Skin epidermis (tissue), 12 donors: ENCODE measurements around the gene AQP6.

Source experiments
- H3K27ac ChIP-seq, 21 experiments: fragments of 200-600 bp; sonication (generic) in 11 of 21; one replicate each; pipeline ENCODE4 v1.5.0; 2020; ENCODE audit warnings: mild to moderate bottlenecking in 3 of 21, inconsistent platforms in 2 of 21, moderate library complexity in 2 of 21
- H3K4me3 ChIP-seq, 7 experiments: fragments of 200-600 bp; sonication (generic) in 2 of 7; one replicate each; pipeline ENCODE4 v1.5.0; 2020; ENCODE audit warnings: inconsistent platforms in 2 of 7, mild to moderate bottlenecking in 2 of 7, moderate library complexity in 1 of 7

AQP6 gene, protein sequence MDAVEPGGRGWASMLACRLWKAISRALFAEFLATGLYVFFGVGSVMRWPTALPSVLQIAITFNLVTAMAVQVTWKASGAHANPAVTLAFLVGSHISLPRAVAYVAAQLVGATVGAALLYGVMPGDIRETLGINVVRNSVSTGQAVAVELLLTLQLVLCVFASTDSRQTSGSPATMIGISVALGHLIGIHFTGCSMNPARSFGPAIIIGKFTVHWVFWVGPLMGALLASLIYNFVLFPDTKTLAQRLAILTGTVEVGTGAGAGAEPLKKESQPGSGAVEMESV

DNA sequence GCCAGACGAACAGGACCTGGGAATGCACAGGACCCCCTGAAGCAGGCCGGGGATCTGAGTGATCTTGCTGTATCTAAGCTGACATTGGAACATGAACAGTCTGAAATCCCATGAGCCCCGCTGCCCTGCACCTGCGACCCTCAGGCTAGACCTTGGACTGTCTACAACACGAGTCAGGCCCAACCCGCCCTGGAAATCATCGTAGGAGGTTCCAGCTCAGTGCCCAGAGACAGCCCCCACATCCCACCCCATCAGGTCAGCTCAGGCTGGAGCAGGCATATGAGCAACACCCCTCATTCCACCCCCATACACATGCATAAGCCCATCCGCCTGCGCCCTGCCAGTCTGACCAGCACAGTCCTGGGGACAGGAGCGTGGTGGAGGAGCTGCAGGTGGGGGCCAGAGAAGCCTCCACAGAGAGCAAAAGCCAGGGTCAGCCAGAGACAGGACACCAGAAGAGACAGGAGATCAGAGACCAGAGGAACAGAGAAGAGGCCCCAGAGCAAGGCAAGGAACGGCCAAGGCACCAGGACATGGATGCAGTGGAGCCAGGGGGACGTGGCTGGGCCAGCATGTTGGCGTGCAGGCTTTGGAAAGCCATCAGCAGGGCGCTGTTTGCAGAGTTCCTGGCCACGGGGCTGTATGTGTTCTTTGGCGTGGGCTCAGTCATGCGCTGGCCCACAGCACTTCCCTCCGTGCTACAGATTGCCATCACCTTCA lies at the start of gene AQP6:
AQP6 (plus strand) TSS at position 307 of the 720 bp plus-strand sequence; CDS start at position 534, 227 bp downstream.
- Histone ChIP-seq H3K4me3 (no peak within 1 kb of the TSS), H3K27ac (no peak within 1 kb of the TSS)

DNA sequence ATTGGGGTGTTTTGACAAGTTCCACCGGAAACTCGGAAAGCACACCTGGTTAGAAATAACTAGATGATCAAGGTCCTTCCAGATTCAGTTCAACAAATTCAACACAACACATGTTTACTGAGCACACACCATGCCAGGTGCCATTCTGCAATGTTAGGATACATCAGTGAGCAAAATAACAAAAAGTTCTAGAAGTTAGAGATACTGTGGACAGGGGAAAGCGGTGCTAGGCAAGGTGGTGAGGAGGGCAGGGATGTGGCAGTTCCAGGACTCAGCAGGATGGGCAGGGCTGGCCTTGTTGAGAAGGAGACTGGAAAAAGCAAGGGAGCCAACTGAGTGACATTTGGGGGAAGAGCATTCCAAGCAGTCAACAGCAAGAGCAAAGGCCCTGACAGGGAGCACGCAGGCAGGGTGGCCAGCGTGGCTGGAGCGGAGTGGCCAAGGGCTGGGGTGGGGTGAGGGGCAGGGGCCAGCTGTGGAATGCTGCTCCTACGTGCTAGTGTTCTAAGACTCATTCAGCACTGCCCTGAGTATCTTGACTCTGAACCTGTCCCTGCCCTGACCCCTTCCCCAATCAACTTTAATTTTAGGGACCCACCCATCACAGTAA lies 49.6 kb upstream of the AQP6 start:
- Histone ChIP-seq H3K4me3 (no peak overlapping the region), H3K27ac (no peak overlapping the region)

DNA sequence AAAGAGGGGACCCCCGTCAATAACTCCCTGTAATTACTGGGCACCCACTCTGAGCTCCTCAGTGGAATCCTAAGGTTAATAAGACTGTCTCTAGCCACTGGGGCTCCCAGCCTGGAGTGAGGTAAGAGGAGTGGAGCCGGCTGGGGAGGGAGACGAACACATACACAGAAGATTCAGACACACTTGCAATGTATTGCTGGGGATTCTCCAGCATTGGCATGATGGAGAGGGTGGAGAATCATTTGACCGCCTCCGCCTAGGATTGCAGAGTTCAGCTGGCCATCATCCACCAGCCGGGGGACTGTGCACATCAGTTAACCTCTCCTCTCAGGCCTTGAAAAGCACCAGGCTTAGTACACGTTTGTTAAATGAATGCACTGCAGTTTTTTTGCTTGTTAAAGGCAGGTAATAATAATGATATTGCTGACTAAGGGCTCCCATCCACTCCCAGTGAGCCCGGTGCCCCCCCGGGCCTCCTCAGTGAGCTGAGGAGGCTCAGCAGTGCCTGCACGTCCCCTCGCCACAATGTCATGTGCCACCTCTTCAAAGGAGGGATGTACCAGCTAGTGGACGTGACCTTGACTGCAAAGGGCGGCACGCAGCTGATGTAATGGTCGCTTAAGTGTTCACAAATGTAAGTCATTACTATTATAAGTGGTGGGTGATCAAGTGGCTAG lies 48.7 kb upstream of the AQP6 start:
- no peak overlapping the region for H3K27ac ChIP-seq
- no peak overlapping the region for H3K4me3 ChIP-seq

DNA sequence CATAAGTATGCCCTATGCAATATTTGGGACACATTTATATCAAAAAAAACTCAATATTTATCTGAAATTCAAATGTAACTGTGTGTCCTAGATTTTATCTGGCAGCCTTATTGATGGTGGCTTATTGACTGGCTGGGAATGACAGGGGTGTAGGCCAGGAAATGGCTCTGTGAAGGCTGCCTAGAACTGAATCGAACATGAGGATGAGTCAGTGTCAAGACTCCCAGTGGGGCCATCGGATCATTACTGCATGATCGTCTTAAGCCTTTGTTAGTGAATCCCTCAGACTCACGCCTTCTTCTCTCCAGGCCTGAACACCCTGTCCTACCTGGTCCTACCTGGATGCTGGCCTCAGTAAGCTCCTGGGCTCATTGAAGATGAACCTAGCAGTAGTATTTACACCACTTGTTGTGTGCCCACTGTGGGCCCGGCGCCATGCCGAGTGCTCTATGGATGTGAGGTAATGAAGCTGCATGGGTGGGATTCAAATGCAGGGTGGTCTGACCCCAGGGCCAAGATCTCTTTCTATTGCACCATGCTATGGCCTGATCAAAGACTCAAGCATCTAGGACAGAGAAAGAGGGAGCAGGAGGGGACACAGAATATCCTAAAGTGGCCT lies 48.0 kb upstream of the AQP6 start:
- no peak overlapping the region for H3K4me3 ChIP-seq
- no peak overlapping the region for H3K27ac ChIP-seq

DNA sequence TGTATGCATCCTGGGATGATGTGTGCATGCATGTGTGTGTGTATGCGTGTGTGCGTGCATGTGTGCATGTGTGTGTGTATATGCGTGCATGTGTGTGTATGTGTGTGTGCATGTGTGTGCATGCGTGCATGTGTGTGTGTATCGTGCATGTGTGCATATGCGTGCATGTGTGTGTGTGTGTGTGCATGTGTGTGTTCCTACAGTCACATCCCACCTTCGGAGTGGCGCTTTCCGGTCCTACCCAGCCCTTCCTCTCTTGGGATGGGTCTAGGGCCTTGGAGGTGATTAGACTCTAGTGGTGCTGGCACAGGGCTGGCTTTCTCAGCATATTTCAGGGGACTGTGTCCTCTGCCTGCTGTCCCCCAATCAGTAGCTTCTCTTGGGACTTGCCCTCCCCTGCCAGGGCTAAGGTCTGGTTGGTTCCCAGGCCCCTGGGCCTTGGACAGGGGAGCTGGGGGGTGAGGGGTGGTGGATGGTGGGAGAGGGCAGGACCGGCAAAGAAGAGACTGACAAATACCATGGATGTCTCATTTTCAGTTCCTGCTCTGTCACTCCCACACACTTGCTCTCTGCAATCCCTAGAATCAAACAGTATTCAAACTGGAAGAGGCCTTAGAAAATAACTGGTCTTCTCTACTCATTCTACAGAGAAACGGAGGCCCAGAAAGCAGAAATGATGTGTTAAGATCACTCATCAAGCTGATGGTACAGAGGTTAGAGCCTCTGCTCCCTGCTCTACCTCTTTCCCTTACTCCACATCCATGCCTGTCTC lies 47.1 kb upstream of the AQP6 start:
- no peak overlapping the region for H3K4me3 ChIP-seq
- no peak overlapping the region for H3K27ac ChIP-seq

DNA sequence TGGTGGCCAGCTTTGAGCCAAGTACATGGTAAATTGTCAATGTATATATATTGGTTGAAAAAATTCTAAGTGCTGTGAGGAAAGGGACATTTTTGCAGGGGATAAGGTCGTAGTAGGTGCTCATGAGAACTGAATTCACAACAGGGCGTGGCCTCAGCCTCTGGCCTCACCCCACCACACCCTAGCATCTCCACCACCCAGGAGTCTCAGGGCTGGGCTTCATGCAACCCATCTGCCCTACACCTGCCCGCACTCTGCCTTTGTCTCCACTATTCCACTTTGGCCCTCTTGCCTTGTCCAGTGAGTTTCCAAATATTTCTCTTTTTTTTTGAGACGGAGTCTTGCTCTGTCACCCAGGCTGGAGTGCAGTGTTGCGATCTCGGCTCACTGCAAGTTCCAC lies 44.3 kb upstream of the AQP6 start:
- Histone ChIP-seq H3K4me3 (no peak overlapping the region), H3K27ac (no peak overlapping the region)

DNA sequence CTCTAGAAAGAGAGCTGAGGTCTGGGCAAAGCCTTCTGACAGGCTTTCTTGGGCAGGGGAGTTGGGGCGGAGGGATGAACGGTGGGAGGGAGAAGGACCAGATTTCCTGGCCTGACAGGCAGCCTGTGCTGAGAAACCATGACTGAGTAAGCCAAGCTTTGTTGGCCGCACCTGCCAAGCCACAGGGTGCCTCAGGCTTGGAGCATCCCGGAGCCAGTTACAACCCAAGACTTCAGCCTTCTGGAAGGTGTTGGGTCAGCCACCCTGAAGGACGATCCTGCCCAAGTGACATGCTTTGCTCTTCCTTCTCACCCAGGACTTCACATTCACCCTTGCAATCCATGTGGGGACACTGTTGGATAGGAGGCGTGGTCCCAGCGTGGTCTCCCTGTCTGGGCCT lies 43.2 kb upstream of the AQP6 start:
- no peak overlapping the region for H3K4me3 ChIP-seq
- H3K27ac ChIP-seq, result no peak overlapping the region

DNA sequence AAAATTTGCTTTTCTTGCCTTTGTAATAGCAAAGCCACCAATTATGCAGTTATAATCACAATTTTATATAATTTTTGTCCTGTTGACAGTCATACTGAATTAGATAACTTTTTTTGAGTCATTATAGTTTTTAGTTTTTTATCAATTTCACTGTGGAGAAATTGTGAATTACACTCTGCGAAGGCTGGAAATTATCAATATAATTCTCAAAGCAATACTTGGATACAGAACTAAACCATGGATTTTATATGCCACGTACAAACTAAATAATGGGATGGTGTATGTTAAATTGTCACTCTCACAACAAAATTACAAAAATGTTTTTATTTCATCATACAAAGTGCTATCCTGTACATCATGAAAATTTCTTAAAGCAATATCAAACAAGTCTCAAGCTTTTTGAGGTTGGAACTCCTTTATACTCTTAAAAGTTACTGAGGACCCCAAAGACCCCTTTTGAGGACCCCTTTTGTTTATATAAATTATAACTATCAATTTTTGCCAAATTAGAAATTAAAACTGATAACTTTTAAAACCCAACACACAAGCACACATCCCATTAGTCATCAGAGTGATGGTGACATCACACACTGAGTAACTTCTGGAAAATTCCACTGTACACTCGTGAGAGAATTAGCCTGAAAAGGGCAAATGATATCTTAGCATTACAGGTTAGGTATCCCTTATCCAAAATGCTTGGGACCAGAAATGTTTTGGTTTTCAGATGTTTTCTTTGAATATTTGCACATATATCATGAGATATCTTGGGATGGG lies 42.0 kb upstream of the AQP6 start:
- Histone ChIP-seq H3K27ac (no peak overlapping the region), H3K4me3 (no peak overlapping the region)

DNA sequence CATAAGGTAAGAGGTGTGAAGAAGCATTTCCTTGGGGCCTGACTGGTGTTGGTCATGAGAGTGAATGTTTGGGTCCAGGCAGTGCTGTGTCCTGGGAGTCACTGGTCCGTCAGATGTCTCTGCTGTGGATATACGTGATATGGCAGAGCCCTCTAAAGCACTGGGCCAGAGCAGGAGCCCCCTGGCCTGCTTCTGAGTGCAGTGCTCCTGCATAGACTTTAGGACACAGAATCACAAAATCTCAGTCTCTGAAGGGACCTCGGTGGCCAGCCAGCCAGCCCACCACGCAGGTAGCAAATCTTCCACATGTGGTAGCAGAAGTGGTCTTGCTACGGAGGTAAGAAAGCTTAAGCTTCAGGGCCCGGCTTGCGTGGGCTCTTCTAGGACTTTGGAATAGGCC lies 40.7 kb upstream of the AQP6 start:
- H3K27ac ChIP-seq, result no peak overlapping the region

DNA sequence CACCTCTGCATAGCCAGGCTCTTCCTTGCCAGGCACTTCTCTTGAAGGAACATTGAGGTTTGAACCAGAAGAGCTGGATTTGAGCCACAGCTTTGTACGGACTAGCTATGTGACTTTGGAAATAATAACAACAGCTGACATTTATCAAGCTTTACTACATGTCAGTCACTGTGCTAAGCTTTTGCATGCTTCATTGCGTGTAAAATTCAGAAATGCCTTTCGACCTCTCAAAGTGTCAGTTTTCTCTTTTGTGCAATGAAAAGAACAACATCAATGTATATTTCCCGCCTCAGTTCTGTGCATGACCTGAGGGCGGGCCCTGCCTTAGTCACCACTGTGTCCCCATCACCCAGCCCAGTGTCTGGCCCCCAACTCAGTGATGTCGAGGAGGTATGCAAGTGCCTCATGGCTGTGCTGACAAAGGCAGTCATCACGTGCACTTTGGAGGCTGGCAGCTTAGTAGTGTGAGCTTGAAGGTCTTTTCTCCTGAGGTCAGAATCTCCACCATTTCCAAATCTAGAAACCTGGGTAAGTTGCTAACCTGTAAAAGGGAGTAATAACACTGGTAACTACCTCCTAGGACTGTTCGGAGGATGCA lies 40.1 kb upstream of the AQP6 start:
- H3K27ac ChIP-seq, result no peak overlapping the region
- H3K4me3 ChIP-seq, result no peak overlapping the region

More for the DNA sequence above, 40.7 kb upstream of the AQP6 start:
- no peak overlapping the region for H3K4me3 ChIP-seq

DNA sequence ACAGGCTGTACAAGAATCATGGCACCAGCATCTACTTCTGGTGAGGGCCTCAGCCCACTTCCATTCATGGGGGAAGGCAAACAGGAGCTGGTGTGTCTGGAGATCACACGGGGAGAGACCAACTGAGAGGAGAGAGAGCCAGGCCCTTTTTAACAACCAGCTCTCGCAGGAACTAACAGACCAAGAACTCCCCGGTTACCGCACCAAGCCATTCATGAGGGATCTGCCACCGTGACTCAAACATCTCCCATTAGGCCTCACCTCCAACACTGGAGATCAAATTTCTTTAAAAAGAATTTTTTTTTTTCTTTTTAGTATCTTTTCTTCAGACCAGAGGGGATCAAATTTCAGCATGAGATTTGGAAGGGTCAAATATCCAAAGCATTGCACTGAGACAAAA lies 39.0 kb upstream of the AQP6 start:
- no peak overlapping the region for H3K27ac ChIP-seq
- H3K4me3 ChIP-seq, result no peak overlapping the region

DNA sequence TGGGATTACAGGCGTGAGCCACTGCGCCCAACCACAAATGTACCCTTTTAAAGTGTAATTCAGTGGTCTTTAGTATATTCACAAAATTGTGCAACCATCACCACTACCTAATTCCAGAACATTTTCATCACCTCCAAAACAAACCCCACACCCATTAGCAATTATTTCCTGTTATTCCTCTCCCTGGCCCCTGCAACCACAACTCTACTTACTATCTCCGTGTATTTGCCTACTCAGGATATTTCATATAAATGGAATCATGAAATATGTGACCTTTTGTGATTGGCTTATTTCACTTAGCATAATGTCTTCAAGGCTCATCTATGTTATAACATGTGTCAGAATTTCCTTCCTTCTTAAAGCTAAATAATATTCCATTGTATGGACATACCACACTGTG lies 38.2 kb upstream of the AQP6 start:
- no peak overlapping the region for H3K4me3 ChIP-seq
- no peak overlapping the region for H3K27ac ChIP-seq

DNA sequence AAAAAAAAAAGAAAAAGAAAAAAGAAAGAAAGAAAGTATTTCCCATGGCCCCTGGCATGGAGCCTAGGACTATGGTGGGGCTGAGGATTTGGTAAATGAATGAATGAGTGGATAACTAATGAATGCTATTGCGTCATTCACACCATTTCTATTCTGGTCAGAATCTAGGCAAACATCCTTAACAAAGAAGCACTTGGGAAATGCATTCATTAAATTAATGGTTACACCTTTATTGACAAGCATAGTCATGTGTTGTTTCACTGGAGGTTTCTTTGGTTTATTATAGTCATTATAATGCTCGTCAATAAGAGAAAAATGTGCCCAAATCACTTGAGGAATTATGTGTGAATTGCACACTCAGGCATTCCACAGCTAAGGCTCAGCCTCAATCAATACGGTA lies 35.8 kb upstream of the AQP6 start:
- no peak overlapping the region for H3K27ac ChIP-seq
- H3K4me3 ChIP-seq, result no peak overlapping the region

DNA sequence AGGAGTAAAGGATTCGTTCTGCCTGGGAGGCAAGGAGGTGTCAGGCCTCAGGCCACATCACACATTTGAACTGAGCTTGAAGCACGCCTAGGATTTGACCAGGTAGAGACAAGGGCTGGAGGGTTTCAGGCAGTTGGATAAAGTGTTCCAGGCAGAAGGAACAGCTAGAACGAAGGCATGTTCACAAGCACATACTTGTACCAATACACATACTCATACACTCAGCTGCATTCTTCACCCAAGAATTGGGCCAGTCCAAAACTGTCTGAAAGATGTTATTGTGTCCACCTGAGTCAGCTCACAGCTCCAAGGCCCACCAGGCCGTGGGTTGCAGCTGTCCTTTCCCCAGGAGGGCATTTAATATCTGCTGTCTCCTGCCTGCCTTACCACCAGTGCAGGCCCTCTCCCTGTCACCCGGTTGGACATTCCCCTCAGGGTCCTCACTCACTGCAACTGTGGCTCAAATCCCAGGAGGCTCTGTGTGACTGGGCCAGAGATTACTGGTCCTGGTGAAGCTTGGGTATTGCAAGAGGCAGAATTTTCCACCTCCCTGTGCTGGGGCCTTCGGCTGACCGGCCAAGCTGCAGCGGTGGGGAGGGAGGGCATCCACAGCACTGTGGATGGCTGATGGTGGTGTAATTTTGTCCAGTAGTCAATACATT lies 35.0 kb upstream of the AQP6 start:
- H3K4me3 ChIP-seq, result no peak overlapping the region
- peak overlapping the region in 1 of 21 experiments; percentile 14 for H3K27ac ChIP-seq

DNA sequence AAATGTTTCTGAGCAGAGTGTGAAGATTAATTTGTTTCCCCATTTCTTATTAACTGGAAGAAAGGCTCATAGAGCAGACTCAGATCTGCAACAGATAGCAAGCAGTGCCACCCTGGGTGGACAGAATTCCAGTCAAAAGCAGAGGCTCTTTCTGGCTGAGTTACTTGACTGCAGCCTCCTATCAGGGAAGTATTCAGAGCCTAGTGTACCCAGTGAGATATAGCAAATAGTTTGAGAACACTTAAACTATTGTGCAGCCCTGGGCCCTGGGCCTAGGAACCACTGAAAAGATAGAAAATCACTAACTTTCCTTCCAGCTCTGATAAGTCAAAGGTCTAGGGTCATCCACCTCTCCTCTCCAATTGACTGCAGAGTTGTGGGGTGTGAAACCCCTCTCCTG lies 33.4 kb upstream of the AQP6 start:
- Histone ChIP-seq H3K27ac (no peak overlapping the region), H3K4me3 (no peak overlapping the region)

DNA sequence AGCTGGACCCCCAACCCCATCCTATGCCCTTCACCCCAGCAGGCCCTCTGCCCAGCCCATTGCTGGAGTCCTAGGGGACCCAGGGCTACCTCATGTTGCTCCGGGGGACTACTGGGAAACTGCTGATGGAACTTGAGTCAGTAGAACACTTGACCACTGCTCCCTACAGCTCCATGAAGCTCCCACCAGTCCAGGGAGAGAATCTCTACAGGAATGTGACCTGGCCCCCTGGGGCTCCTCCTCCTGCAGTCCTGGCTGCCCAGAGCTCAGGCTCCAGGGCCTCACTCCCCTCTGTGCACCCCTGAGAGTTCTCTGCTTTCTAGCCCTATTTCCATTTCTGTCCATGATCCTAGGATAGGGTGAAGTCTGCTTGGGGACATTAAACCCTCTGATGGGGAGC lies 33.0 kb upstream of the AQP6 start:
- no peak overlapping the region for H3K27ac ChIP-seq

DNA sequence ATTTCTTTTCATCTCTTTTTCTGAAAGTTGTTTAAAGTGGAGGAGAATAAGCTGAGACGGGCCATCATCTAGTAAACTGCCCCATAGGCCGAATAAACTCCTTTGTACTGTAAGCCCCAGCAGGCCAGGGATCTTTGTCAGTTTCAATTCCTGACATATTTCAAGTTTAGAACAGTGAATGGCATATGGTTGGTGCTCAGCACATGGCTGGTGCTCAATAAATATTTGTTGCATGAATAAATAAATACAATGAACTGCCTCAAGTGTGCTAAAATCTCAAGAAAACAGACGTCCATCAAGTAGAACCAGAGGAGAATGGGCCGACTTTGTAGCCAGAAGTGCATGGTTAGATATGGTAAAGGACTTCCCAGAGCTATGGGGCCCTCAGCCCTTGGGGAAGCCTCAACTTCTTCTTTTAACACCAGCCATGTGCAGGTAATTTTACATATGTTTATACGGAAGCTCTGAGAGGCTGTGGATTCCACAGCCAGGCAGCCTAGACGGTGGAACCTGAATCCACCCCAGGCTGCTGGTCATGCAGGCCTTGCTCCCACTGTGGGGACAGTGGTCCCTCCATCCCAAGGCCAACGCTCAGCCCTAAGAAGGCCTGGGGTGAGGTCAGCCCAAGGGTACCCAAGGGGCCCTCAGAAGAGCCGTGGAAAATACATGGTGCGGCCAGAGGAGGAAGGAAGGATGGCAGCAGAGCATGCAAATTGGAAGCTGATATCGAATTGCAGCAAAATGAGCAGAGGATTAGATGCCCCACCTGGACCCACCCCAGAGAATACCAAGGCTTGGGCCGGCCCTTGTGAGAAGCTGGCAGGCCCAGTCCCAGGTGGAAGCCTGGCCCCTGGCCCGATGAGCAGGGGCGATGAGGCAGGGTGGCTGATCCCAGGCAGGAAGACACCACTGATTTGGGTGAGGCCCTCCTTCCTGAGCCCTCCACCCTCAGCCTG lies 30.9 kb upstream of the AQP6 start:
- Histone ChIP-seq H3K27ac (no peak overlapping the region), H3K4me3 (no peak overlapping the region)

More for the DNA sequence above, 33.0 kb upstream of the AQP6 start:
- no peak overlapping the region for H3K4me3 ChIP-seq
